ENCODE measurements around the gene IGSF6. TPM values are rescaled to one million over a fixed set of nuclear protein-coding genes. Genes with fewer than 3 reads are reported as not detected.
A peak's percentile ranks its signal among the peaks of the same experiment; 100 is the strongest.
"Not testable (repeated sequence)": the region's sequence is repeated elsewhere in the genome, so short reads cannot be mapped to it uniquely, and the experiment has no call there.

IGSF6 gene
- total RNA-seq, 1 donor from 2014 or later = not detected

GRCh38 chr16:21650521-21650920 lies 1.9 kb downstream of the IGSF6 start:
- H3K36me3 Mint-ChIP-seq = peaks cover 9% of the 10 kb centered on the region
- no peaks in the 10 kb centered on the region for H3K27me3 Mint-ChIP-seq (ENCODE audit: low read depth)
- H3K9me3 Mint-ChIP-seq = no peaks in the 10 kb centered on the region
- no peak overlapping the region for H3K4me3 Mint-ChIP-seq
- TF ChIP-seq, protein P1, sequence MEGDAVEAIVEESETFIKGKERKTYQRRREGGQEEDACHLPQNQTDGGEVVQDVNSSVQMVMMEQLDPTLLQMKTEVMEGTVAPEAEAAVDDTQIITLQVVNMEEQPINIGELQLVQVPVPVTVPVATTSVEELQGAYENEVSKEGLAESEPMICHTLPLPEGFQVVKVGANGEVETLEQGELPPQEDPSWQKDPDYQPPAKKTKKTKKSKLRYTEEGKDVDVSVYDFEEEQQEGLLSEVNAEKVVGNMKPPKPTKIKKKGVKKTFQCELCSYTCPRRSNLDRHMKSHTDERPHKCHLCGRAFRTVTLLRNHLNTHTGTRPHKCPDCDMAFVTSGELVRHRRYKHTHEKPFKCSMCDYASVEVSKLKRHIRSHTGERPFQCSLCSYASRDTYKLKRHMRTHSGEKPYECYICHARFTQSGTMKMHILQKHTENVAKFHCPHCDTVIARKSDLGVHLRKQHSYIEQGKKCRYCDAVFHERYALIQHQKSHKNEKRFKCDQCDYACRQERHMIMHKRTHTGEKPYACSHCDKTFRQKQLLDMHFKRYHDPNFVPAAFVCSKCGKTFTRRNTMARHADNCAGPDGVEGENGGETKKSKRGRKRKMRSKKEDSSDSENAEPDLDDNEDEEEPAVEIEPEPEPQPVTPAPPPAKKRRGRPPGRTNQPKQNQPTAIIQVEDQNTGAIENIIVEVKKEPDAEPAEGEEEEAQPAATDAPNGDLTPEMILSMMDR (IDR thresholded peaks at IDR 0.05; ENCODE audit: unreplicated experiment) = no peak
- no peak for DNase-seq (ENCODE audit: low spot score in 2 of 2, unreplicated experiment in 2 of 2)
- H3K4me1 Mint-ChIP-seq = peaks cover 6% of the 10 kb centered on the region
- no peak overlapping the region for H3K27ac Mint-ChIP-seq

DNA sequence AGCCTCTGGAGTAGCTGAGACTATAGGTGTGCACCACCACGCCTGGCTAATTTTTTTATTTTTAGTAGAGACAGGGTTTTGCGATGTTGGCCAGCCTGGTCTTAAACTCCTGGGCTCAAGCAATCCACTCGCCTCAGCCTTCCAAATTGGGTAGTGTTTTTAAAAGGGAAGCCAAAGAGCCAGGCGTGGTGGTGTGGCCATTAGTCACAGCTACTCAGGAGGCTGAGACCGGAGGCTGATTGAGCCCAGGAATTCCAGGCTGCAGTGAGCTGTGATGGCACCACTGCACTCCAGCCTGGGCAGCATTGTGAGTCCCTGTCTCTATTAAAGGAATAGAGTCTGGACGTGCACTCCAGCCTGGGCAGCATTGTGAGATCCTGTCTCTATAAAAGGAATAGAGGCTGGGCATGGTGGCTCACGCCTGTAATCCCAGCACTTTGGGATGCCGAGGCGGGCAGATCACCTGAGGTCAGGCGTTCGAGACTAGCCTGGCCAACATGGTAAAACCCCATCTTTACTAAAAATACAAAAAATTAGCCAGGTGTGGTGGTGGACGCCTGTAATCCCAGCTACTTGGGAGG lies 2.5 kb downstream of the IGSF6 start:
- not testable (repeated sequence) for DNase-seq (ENCODE audit: low spot score in 2 of 2, unreplicated experiment in 2 of 2); H3K9me3 Mint-ChIP-seq; H3K27ac Mint-ChIP-seq; H3K36me3 Mint-ChIP-seq; H3K27me3 Mint-ChIP-seq (ENCODE audit: low read depth); H3K4me3 Mint-ChIP-seq; H3K4me1 Mint-ChIP-seq

- Mint-ChIP-seq H3K27ac (no peak overlapping the region), H3K4me1 (peaks cover 2% of the 10 kb centered on the region), H3K36me3 (peaks cover 6% of the 10 kb centered on the region), H3K9me3 (no peaks in the 10 kb centered on the region), H3K27me3 (ENCODE audit: low read depth) (no peaks in the 10 kb centered on the region), H3K4me3 (no peak overlapping the region)
- DNase-seq (ENCODE audit: low spot score in 2 of 2, unreplicated experiment in 2 of 2) = no peak
- TF ChIP-seq, protein P1 (IDR thresholded peaks at IDR 0.05; ENCODE audit: unreplicated experiment) = no peak
Observed at GRCh38 chr16:21647562-21648164, 4.7 kb downstream of the IGSF6 start.

DNA sequence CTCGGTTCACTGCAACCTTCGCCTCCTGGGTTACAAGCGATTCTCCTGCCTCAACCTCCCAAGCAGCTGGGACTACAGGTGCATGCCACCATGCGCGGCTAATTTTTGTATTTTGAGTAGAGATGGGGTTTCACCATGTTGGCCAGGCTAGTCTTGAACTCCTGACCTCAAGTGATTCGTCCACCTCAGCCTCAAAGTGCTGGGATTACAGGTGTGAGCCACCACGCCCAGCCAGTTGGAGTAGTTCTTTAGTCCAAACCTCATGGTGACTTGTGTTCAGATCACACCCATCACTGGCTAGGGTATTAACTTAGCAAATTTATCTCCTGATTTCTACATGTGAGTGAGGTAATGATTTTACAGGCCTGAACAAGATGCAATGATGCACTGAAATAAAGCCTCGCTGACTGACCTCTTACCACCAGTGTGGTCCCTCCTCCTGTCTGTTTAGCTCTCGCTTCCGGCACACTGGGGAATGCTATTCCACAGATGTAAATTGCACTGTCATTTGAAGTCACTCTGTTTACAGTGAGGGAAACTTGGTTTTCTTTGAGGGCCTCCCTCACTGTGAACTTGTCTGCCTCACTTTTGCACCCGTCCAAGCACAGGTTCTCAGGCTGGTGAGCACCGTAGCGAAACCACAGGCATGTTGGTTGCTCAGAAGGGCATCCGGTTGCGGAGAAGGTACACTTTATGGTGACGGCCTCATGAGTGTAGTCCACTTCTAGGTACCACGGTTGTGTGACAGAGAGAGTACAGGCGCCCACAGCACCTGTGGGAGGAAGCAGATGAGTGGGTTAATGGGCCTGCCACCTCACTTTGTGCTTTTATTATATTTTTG lies 5.5 kb downstream of the IGSF6 start:
- peaks cover 4% of the 10 kb centered on the region for H3K36me3 Mint-ChIP-seq

GRCh38 chr16:21646091-21646490 lies 6.3 kb downstream of the IGSF6 start:
- Mint-ChIP-seq H3K36me3 (peaks cover 4% of the 10 kb centered on the region), H3K27ac (peak overlapping the region; percentile 30), H3K4me3 (no peak overlapping the region), H3K27me3 (ENCODE audit: low read depth) (no peaks in the 10 kb centered on the region), H3K9me3 (no peaks in the 10 kb centered on the region), H3K4me1 (peaks cover 2% of the 10 kb centered on the region)
- TF ChIP-seq, protein P1 (IDR thresholded peaks at IDR 0.05; ENCODE audit: unreplicated experiment) = no peak
- DNase-seq (ENCODE audit: low spot score in 2 of 2, unreplicated experiment in 2 of 2) = no peak

More for the DNA sequence above, 5.5 kb downstream of the IGSF6 start:
- no peaks in the 10 kb centered on the region for H3K27me3 Mint-ChIP-seq (ENCODE audit: low read depth)
- H3K9me3 Mint-ChIP-seq = no peaks in the 10 kb centered on the region
- H3K27ac Mint-ChIP-seq = no peak overlapping the region
- H3K4me1 Mint-ChIP-seq = peaks cover 2% of the 10 kb centered on the region
- no peak overlapping the region for H3K4me3 Mint-ChIP-seq
- DNase-seq (ENCODE audit: low spot score in 2 of 2, unreplicated experiment in 2 of 2) = no peak
- TF ChIP-seq, protein P1 (IDR thresholded peaks at IDR 0.05; ENCODE audit: unreplicated experiment) = no peak

GRCh38 chr16:21645261-21645721 lies 7.1 kb downstream of the IGSF6 start:
- H3K27me3 Mint-ChIP-seq (ENCODE audit: low read depth) = no peaks in the 10 kb centered on the region
- H3K27ac Mint-ChIP-seq = no peak overlapping the region
- DNase-seq (ENCODE audit: low spot score in 2 of 2, unreplicated experiment in 2 of 2) = no peak
- TF ChIP-seq, protein P1 (IDR thresholded peaks at IDR 0.05; ENCODE audit: unreplicated experiment) = no peak
- H3K36me3 Mint-ChIP-seq = peaks cover 4% of the 10 kb centered on the region
- H3K4me1 Mint-ChIP-seq = peaks cover 2% of the 10 kb centered on the region
- no peak overlapping the region for H3K4me3 Mint-ChIP-seq
- H3K9me3 Mint-ChIP-seq = no peaks in the 10 kb centered on the region

Measured in mesothelial cell of epicardium (in vitro differentiated cells).